T-helper 2 cell treated with Interferon-gamma antibody and Interleukin-4, amounts not matched to agents 5 μg/mL and 100 μg/mL, for 36 hours (primary cell): ENCODE results near the gene EVA1B.
A peak's percentile ranks its signal among the peaks of the same experiment; 100 is the strongest.

Experiments used
- DNase-seq: peaks from one replicate; pipeline ENCODE4 v3.0.0; 2021; ENCODE audit warnings: low spot score
- H3K27ac Mint-ChIP-seq: one replicate; pipeline ENCODE4 v1.8.0; 2021; ENCODE audit warnings: mild to moderate bottlenecking, mixed read lengths
- H3K27me3 Mint-ChIP-seq: one replicate; pipeline ENCODE4 v1.8.0; 2021; ENCODE audit warnings: low read depth, mixed read lengths
- H3K36me3 Mint-ChIP-seq: one replicate; pipeline ENCODE4 v1.8.0; 2021; ENCODE audit warnings: low read depth, mixed read lengths
- H3K4me1 Mint-ChIP-seq: one replicate; pipeline ENCODE4 v1.8.0; 2021; ENCODE audit warnings: low read depth, mixed read lengths
- H3K4me3 Mint-ChIP-seq: one replicate; pipeline ENCODE4 v1.8.0; 2022; ENCODE audit warnings: mild to moderate bottlenecking, moderate library complexity, mixed read lengths
- H3K9me3 Mint-ChIP-seq: one replicate; pipeline ENCODE4 v1.8.0; 2021; ENCODE audit warnings: mixed read lengths

Gene EVA1B

GRCh38 chr1:36320767-36321118, 2.7 kb downstream of the EVA1B start:
- H3K4me3 Mint-ChIP-seq: peak overlapping the region; percentile 27
- no peak for DNase-seq
- H3K27ac Mint-ChIP-seq: no peak overlapping the region
- no peaks in the 10 kb centered on the region for H3K9me3 Mint-ChIP-seq
- peaks cover 17% of the 10 kb centered on the region for H3K4me1 Mint-ChIP-seq
- H3K27me3 Mint-ChIP-seq: peaks cover 3% of the 10 kb centered on the region
- H3K36me3 Mint-ChIP-seq: peaks cover 11% of the 10 kb centered on the region

GRCh38 chr1:36320291-36320761, 3.1 kb downstream of the EVA1B start:
- DNase-seq: no peak
- no peak overlapping the region for H3K27ac Mint-ChIP-seq
- H3K27me3 Mint-ChIP-seq: peaks cover 3% of the 10 kb centered on the region
- peaks cover 17% of the 10 kb centered on the region for H3K4me1 Mint-ChIP-seq
- peaks cover 13% of the 10 kb centered on the region for H3K36me3 Mint-ChIP-seq
- no peaks in the 10 kb centered on the region for H3K9me3 Mint-ChIP-seq
- peak overlapping the region; percentile 27 for H3K4me3 Mint-ChIP-seq

GRCh38 chr1:36309397-36309796, 14.0 kb downstream of the EVA1B start:
- Mint-ChIP-seq H3K27ac (no peak overlapping the region), H3K36me3 (peaks cover 22% of the 10 kb centered on the region), H3K9me3 (no peaks in the 10 kb centered on the region), H3K27me3 (no peaks in the 10 kb centered on the region), H3K4me3 (no peak overlapping the region), H3K4me1 (peaks cover 29% of the 10 kb centered on the region)
- DNase-seq: no peak

GRCh38 chr1:36307601-36308330, 15.7 kb downstream of the EVA1B start:
- H3K27ac Mint-ChIP-seq: peak overlapping the region; percentile 47

GRCh38 chr1:36306902-36307456, 16.5 kb downstream of the EVA1B start:
- Mint-ChIP-seq H3K27me3 (no peaks in the 10 kb centered on the region), H3K27ac (peak overlapping the region; percentile 89), H3K36me3 (peaks cover 38% of the 10 kb centered on the region), H3K4me3 (peak overlapping the region; percentile 95), H3K4me1 (peaks cover 36% of the 10 kb centered on the region), H3K9me3 (no peaks in the 10 kb centered on the region)
- DNase-seq: peak; percentile 93

More at GRCh38 chr1:36307601-36308330, 15.7 kb downstream of the EVA1B start:
- H3K4me3 Mint-ChIP-seq: peak overlapping the region; percentile 95
- H3K9me3 Mint-ChIP-seq: no peaks in the 10 kb centered on the region
- no peaks in the 10 kb centered on the region for H3K27me3 Mint-ChIP-seq
- H3K4me1 Mint-ChIP-seq: peaks cover 35% of the 10 kb centered on the region
- no peak for DNase-seq
- peaks cover 31% of the 10 kb centered on the region for H3K36me3 Mint-ChIP-seq

GRCh38 chr1:36306210-36306901, 17.1 kb downstream of the EVA1B start, which contains the start of gene SH3D21:
Gene SH3D21, plus strand, starts transcription at chr1:36306368. Its CDS starts 53 bp downstream, at chr1:36306421.
- Mint-ChIP-seq H3K36me3 (peaks cover 37% of the 10 kb centered on the region), H3K9me3 (no peaks in the 10 kb centered on the region), H3K4me1 (peaks cover 36% of the 10 kb centered on the region), H3K27me3 (no peaks in the 10 kb centered on the region), H3K27ac (peak within 1 kb of the TSS; percentile 89), H3K4me3 (peak within 1 kb of the TSS; percentile 95)
- peak; percentile 52 for DNase-seq

GRCh38 chr1:36305915-36306209, 17.6 kb downstream of the EVA1B start:
- Mint-ChIP-seq H3K9me3 (no peaks in the 10 kb centered on the region), H3K27ac (peak overlapping the region; percentile 36), H3K36me3 (peaks cover 42% of the 10 kb centered on the region), H3K4me1 (peaks cover 36% of the 10 kb centered on the region), H3K27me3 (no peaks in the 10 kb centered on the region), H3K4me3 (peak overlapping the region; percentile 55)
- no peak for DNase-seq

- no peaks in the 10 kb centered on the region for H3K9me3 Mint-ChIP-seq
- peak overlapping the region; percentile 78 for H3K27ac Mint-ChIP-seq
- peak overlapping the region; percentile 55 for H3K4me3 Mint-ChIP-seq
- H3K36me3 Mint-ChIP-seq: peaks cover 46% of the 10 kb centered on the region
- H3K4me1 Mint-ChIP-seq: peaks cover 35% of the 10 kb centered on the region
- H3K27me3 Mint-ChIP-seq: no peaks in the 10 kb centered on the region
- DNase-seq: peak; percentile 43
These were observed 18.2 kb downstream of the EVA1B start for GRCh38 chr1:36304970-36305914.

GRCh38 chr1:36304521-36304920, 18.9 kb downstream of the EVA1B start:
- H3K4me1 Mint-ChIP-seq: peaks cover 36% of the 10 kb centered on the region
- no peaks in the 10 kb centered on the region for H3K27me3 Mint-ChIP-seq
- DNase-seq: no peak
- no peak overlapping the region for H3K27ac Mint-ChIP-seq
- H3K9me3 Mint-ChIP-seq: no peaks in the 10 kb centered on the region
- H3K36me3 Mint-ChIP-seq: peaks cover 49% of the 10 kb centered on the region
- no peak overlapping the region for H3K4me3 Mint-ChIP-seq

GRCh38 chr1:36303650-36304360, 19.6 kb downstream of the EVA1B start:
- no peak for DNase-seq
- Mint-ChIP-seq H3K4me3 (no peak overlapping the region), H3K9me3 (no peaks in the 10 kb centered on the region), H3K27me3 (no peaks in the 10 kb centered on the region), H3K36me3 (peaks cover 47% of the 10 kb centered on the region), H3K4me1 (peaks cover 35% of the 10 kb centered on the region), H3K27ac (no peak overlapping the region)

- Mint-ChIP-seq H3K36me3 (peaks cover 44% of the 10 kb centered on the region), H3K4me1 (peaks cover 33% of the 10 kb centered on the region), H3K4me3 (no peak overlapping the region), H3K9me3 (no peaks in the 10 kb centered on the region), H3K27ac (no peak overlapping the region), H3K27me3 (no peaks in the 10 kb centered on the region)
- DNase-seq: no peak
These were observed 20.2 kb downstream of the EVA1B start for GRCh38 chr1:36303244-36303643.

- Mint-ChIP-seq H3K4me3 (no peak overlapping the region), H3K27ac (no peak overlapping the region), H3K36me3 (peaks cover 52% of the 10 kb centered on the region), H3K9me3 (no peaks in the 10 kb centered on the region), H3K4me1 (peaks cover 21% of the 10 kb centered on the region), H3K27me3 (no peaks in the 10 kb centered on the region)
- no peak for DNase-seq
These were observed 22.2 kb downstream of the EVA1B start for GRCh38 chr1:36301220-36301619.

- Mint-ChIP-seq H3K9me3 (no peaks in the 10 kb centered on the region), H3K4me1 (peaks cover 17% of the 10 kb centered on the region), H3K4me3 (no peak overlapping the region), H3K27me3 (no peaks in the 10 kb centered on the region), H3K36me3 (peaks cover 53% of the 10 kb centered on the region), H3K27ac (peak overlapping the region; percentile 8)
- DNase-seq: no peak
These were observed 22.9 kb downstream of the EVA1B start for GRCh38 chr1:36300526-36300925.
